HEK293T (cell line): ENCODE results near the gene ANTXRL.

Experiments used
- ARNT ChIP-seq: fragments of 450-650 bp; IDR thresholded peaks from 2 replicates; pipeline ENCODE4 v1.6.1; 2017; ENCODE audit warnings: mild to moderate bottlenecking
- BHLHE40 ChIP-seq: fragments of 450-650 bp; IDR thresholded peaks from 2 replicates; pipeline ENCODE4 v1.6.1; 2016; ENCODE audit warnings: mild to moderate bottlenecking, moderate library complexity, borderline replicate concordance
- ELF4 ChIP-seq: fragments of 450-650 bp; IDR thresholded peaks from 2 replicates; pipeline ENCODE4 v1.6.1; 2017; ENCODE audit warnings: antibody characterized with exemption
- FOXK2 ChIP-seq: fragments of 450-650 bp; IDR thresholded peaks from 2 replicates; pipeline ENCODE4 v1.6.1; 2016; ENCODE audit warnings: mild to moderate bottlenecking
- FOXM1 ChIP-seq: fragments of 450-650 bp; IDR thresholded peaks from 2 replicates; pipeline ENCODE4 v1.6.1; 2017; ENCODE audit warnings: mild to moderate bottlenecking, borderline replicate concordance
- NFRKB ChIP-seq: fragments of 450-650 bp; IDR thresholded peaks from 2 replicates; pipeline ENCODE4 v1.6.1; 2016; ENCODE audit warnings: mild to moderate bottlenecking, moderate library complexity
- SP1 ChIP-seq: fragments of 450-650 bp; IDR thresholded peaks from 2 replicates; pipeline ENCODE4 v1.6.1; 2017
- SUZ12 ChIP-seq: fragments of 450-650 bp; IDR thresholded peaks from 2 replicates; pipeline ENCODE4 v1.6.1; 2016; ENCODE audit warnings: mild to moderate bottlenecking
- ZNF384 ChIP-seq: fragments of 450-650 bp; IDR thresholded peaks from 2 replicates; pipeline ENCODE4 v1.6.1; 2016

GRCh38 chr10:46237815-46238510 lies 48.8 kb upstream of the ANTXRL start:
- no peak for TF ChIP-seq FOXM1
- TF ChIP-seq ELF4: no peak
- TF ChIP-seq BHLHE40: no peak
- TF ChIP-seq ARNT: no peak
- no peak for TF ChIP-seq FOXK2
- TF ChIP-seq NFRKB: no peak
- TF ChIP-seq SUZ12: no peak
- no peak for TF ChIP-seq ZNF384
- no peak for TF ChIP-seq SP1
